NCI-H524 (cell line): Measurements from ENCODE around the gene FLOT1.

Experiments used
- DNase-seq, 2 experiments: peaks; one replicate each; lab custom pipeline; 2025; lab: John Stamatoyannopoulos, UW

Gene FLOT1

GRCh38 chr6:30679765-30680535 lies 62.5 kb downstream of the FLOT1 start:
- DNase-seq = peak; percentile 89 to 96

- peak; percentile 42 to 78 for DNase-seq
Observed at GRCh38 chr6:30678964-30679726, 63.3 kb downstream of the FLOT1 start.
